DND-41 (cell line): ENCODE results near the gene CYSRT1.

ENCODE experiments used
- ATAC-seq: fragments of 200-7000 bp; cut with Tn5 transposase; 3 replicates; pipeline ENCODE4 v1.9.1; 2021; ENCODE audit warnings: low read depth; ENCODE audit not compliant: insufficient read depth
- DNase-seq: peaks from one replicate; pipeline ENCODE4 v3.0.0-alpha.2; 2020
- H2AFZ ChIP-seq: 2 replicates; pipeline ENCODE4 v1.6.0; 2012; ENCODE audit warnings: low read depth, low read length
- H3K27ac ChIP-seq: 2 replicates; pipeline ENCODE4 v1.5.1; 2012; ENCODE audit warnings: low read length, inconsistent platforms
- H3K27me3 ChIP-seq: fragments of 200-600 bp; sonication (generic); 2 replicates; pipeline ENCODE4 v1.6.0; 2012; ENCODE audit warnings: low read length, mild to moderate bottlenecking, inconsistent platforms; ENCODE audit not compliant: insufficient read depth, poor library complexity
- H3K36me3 ChIP-seq: 2 replicates; pipeline ENCODE4 v1.5.1; 2012; ENCODE audit warnings: low read length, inconsistent platforms; ENCODE audit not compliant: insufficient read depth
- H3K4me1 ChIP-seq: 2 replicates; pipeline ENCODE4 v1.5.1; 2012; ENCODE audit warnings: mild to moderate bottlenecking, low read length; ENCODE audit not compliant: insufficient read depth
- H3K4me2 ChIP-seq: 2 replicates; pipeline ENCODE4 v1.6.0; 2012; ENCODE audit warnings: mild to moderate bottlenecking, moderate library complexity, low read length, inconsistent platforms; ENCODE audit not compliant: insufficient read depth
- H3K4me3 ChIP-seq, 2 experiments: fragments of 200-600 bp in 1 of 2; shearing (Covaris generic) in 1 of 2; 2 replicates each; pipeline ENCODE4 v1.5.1; 2012 to 2016; ENCODE audit warnings: inconsistent platforms in 2 of 2, low read length in 2 of 2, mild to moderate bottlenecking in 2 of 2, low read depth in 1 of 2, moderate library complexity in 1 of 2
- H3K79me2 ChIP-seq: 2 replicates; pipeline ENCODE4 v1.6.0; 2012; ENCODE audit warnings: low read length, inconsistent platforms; ENCODE audit not compliant: insufficient read depth
- H3K9ac ChIP-seq: 2 replicates; pipeline ENCODE4 v1.6.0; 2012; ENCODE audit warnings: low read depth, mild to moderate bottlenecking, inconsistent platforms, low read length, moderate library complexity
- H3K9me3 ChIP-seq: 2 replicates; pipeline ENCODE4 v1.5.1; 2012; ENCODE audit warnings: low read length, moderate library complexity, mild to moderate bottlenecking, inconsistent platforms; ENCODE audit not compliant: insufficient read depth, severe bottlenecking
- H4K20me1 ChIP-seq: 2 replicates; pipeline ENCODE4 v1.6.0; 2012; ENCODE audit warnings: low read length; ENCODE audit not compliant: insufficient read depth
- CTCF ChIP-seq: IDR thresholded peaks from 2 replicates; pipeline ENCODE4 v1.5.1; 2012; ENCODE audit warnings: borderline replicate concordance, low read length, moderate library complexity, mild to moderate bottlenecking; ENCODE audit not compliant: poor library complexity, severe bottlenecking; ENCODE audit errors: extremely low read depth
- EZH2 ChIP-seq: IDR thresholded peaks from 3 replicates; pipeline ENCODE4 v1.6.1; 2012; ENCODE audit warnings: borderline replicate concordance, low read depth, mild to moderate bottlenecking, moderate library complexity, low read length, inconsistent platforms; ENCODE audit not compliant: severe bottlenecking

Gene CYSRT1, protein sequence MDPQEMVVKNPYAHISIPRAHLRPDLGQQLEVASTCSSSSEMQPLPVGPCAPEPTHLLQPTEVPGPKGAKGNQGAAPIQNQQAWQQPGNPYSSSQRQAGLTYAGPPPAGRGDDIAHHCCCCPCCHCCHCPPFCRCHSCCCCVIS

GRCh38 chr9:137224830-137225694 is at the start of gene CYSRT1:
TSS of gene CYSRT1 (plus strand) at chr9:137225174. CDS start at chr9:137225622, 448 bp downstream.
- Histone ChIP-seq H3K4me3 (peak within 1 kb of the TSS; percentile 94 to 96; a peak in 3 of 4 replicates), H3K4me2 (peak within 1 kb of the TSS; percentile 94), H3K9ac (peak within 1 kb of the TSS; percentile 98), H3K36me3 (no peaks in the 10 kb centered on the region), H3K27ac (peak within 1 kb of the TSS; percentile 91), H3K9me3 (no peaks in the 10 kb centered on the region), H4K20me1 (no peaks in the 10 kb centered on the region), H3K27me3 (no peaks in the 10 kb centered on the region), H3K79me2 (no peaks in the 10 kb centered on the region), H2AFZ (peak within 1 kb of the TSS; percentile 94), H3K4me1 (peaks cover 20% of the 10 kb centered on the region)
- no peak for ATAC-seq
- DNase-seq, result no peak
- TF ChIP-seq EZH2, result no peak
- TF ChIP-seq CTCF, result no peak

DNA sequence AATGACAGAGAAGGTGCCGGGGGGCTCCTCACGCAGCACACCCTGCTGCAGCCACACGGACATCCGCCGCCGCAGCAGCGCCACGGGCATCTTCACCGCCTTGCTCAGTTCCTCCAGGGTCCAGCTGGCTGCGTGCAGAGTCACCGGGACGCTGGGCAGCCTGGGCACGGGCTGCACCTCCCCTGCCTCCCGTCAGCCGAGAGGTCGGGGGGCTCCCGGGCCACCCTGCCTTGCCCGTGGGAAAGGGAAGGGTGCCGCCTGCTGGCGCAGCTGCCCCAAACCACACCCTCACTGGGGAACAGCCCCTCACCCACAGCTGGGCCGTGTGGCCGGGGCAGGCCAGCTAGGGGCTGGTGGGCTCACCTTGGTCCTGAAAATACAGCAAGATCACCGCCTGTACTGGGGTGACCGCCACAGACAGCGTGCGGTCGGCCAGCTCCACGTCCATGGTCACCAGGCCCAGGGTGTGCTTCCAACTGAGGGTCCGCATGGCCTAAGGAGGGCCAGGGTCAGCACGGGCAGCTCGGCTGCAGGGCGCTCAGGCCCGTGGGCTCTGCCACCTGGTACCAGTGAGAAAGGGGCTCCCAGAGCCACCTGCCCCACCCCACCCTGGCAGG is 49.5 kb upstream of the CYSRT1 start:
- Histone ChIP-seq H2AFZ (no peak overlapping the region), H3K9ac (no peak overlapping the region), H3K4me2 (no peak overlapping the region), H3K27me3 (no peaks in the 10 kb centered on the region), H3K4me3 (no peak overlapping the region), H3K79me2 (no peaks in the 10 kb centered on the region), H4K20me1 (peaks cover 35% of the 10 kb centered on the region), H3K36me3 (peaks cover 7% of the 10 kb centered on the region), H3K27ac (no peak overlapping the region), H3K9me3 (no peaks in the 10 kb centered on the region), H3K4me1 (no peaks in the 10 kb centered on the region)
- ATAC-seq, result peak; percentile 66
- TF ChIP-seq EZH2 (no peak), CTCF (peak; percentile 60)
- DNase-seq, result peak; percentile 43

- peak; percentile 30 for DNase-seq
- TF ChIP-seq EZH2 (no peak), CTCF (peak; percentile 61)
- H3K9ac ChIP-seq, result no peak overlapping the region
- H3K4me1 ChIP-seq, result no peaks in the 10 kb centered on the region
- H3K4me3 ChIP-seq, result no peak overlapping the region
- no peak overlapping the region for H2AFZ ChIP-seq
- H3K79me2 ChIP-seq, result no peaks in the 10 kb centered on the region
- H4K20me1 ChIP-seq, result peaks cover 35% of the 10 kb centered on the region
- peaks cover 16% of the 10 kb centered on the region for H3K36me3 ChIP-seq
- ATAC-seq, result peak; percentile 41; the same call in 2 of the 3 replicates
- no peaks in the 10 kb centered on the region for H3K27me3 ChIP-seq
- H3K27ac ChIP-seq, result no peak overlapping the region
- H3K4me2 ChIP-seq, result no peak overlapping the region
- H3K9me3 ChIP-seq, result no peaks in the 10 kb centered on the region
Observed at GRCh38 chr9:137176302-137177182, 48.4 kb upstream of the CYSRT1 start.
